GM19328 (cell line): ENCODE measurements around the gene SYT15.

Source experiments
- ATAC-seq: cut with Tn5 transposase; IDR thresholded peaks from one replicate; pipeline ENCODE4 v1.9.1; 2021; ENCODE audit warnings: mild to moderate bottlenecking, moderate library complexity; ENCODE audit not compliant: unreplicated experiment

SYT15 gene

GRCh38 chr10:46544989-46545791 is 33.7 kb upstream of the SYT15 start:
- no peak for ATAC-seq

- no peak for ATAC-seq
These were observed 32.9 kb upstream of the SYT15 start for GRCh38 chr10:46545861-46546590.

- no peak for ATAC-seq
These were observed 32.1 kb upstream of the SYT15 start for GRCh38 chr10:46546591-46547540.

- ATAC-seq: no peak
These were observed 31.1 kb upstream of the SYT15 start for GRCh38 chr10:46547541-46548497.

- ATAC-seq: no peak
These were observed 30.3 kb upstream of the SYT15 start for GRCh38 chr10:46548498-46549090.

- ATAC-seq: no peak
These were observed 29.5 kb upstream of the SYT15 start for GRCh38 chr10:46549171-46550075.

GRCh38 chr10:46550076-46550790 is 28.7 kb upstream of the SYT15 start:
- no peak for ATAC-seq

- no peak for ATAC-seq
These were observed 27.9 kb upstream of the SYT15 start for GRCh38 chr10:46550795-46551700.

- no peak for ATAC-seq
These were observed 27.0 kb upstream of the SYT15 start for GRCh38 chr10:46551701-46552525.

- no peak for ATAC-seq
These were observed 26.2 kb upstream of the SYT15 start for GRCh38 chr10:46552526-46553237.

GRCh38 chr10:46553238-46554049 is 25.5 kb upstream of the SYT15 start:
- ATAC-seq: no peak

GRCh38 chr10:46554166-46554781 is 24.7 kb upstream of the SYT15 start:
- no peak for ATAC-seq

- ATAC-seq: no peak
These were observed 23.6 kb upstream of the SYT15 start for GRCh38 chr10:46555366-46555712.
